Measurements from ENCODE around the gene ISG20.
A peak's percentile ranks its signal among the peaks of the same experiment; 100 is the strongest.
"Not testable (repeated sequence)": the region's sequence is repeated elsewhere in the genome, so short reads cannot be mapped to it uniquely, and the experiment has no call there.

Gene ISG20

GRCh38 chr15:88637436-88637835, 1.4 kb upstream of the ISG20 start:
- DNase-seq (ENCODE audit: low spot score) = no peak

- DNase-seq (ENCODE audit: low spot score) = peak; percentile 36
Observed at GRCh38 chr15:88637841-88638625, 783 bp upstream of the ISG20 start.

- DNase-seq (ENCODE audit: low spot score) = no peak
Observed at GRCh38 chr15:88641959-88642452, 3.2 kb downstream of the ISG20 start.

GRCh38 chr15:88642514-88642913, 3.7 kb downstream of the ISG20 start:
- DNase-seq (ENCODE audit: low spot score) = not testable (repeated sequence)

- DNase-seq (ENCODE audit: low spot score) = peak; percentile 4
Observed at GRCh38 chr15:88644741-88645140, 5.9 kb downstream of the ISG20 start.

GRCh38 chr15:88645171-88646087, 6.6 kb downstream of the ISG20 start:
- peak; percentile 8 for DNase-seq (ENCODE audit: low spot score)

- peak; percentile 3 for DNase-seq (ENCODE audit: low spot score)
Observed at GRCh38 chr15:88646088-88646405, 7.2 kb downstream of the ISG20 start.

GRCh38 chr15:88646951-88647350, 8.1 kb downstream of the ISG20 start:
- DNase-seq (ENCODE audit: low spot score) = peak; percentile 9

GRCh38 chr15:88647351-88648105, 8.7 kb downstream of the ISG20 start:
- peak; percentile 22 for DNase-seq (ENCODE audit: low spot score)

- DNase-seq (ENCODE audit: low spot score) = peak; percentile 30
Observed at GRCh38 chr15:88648357-88649214, 9.8 kb downstream of the ISG20 start.

- peak; percentile 20 for DNase-seq (ENCODE audit: low spot score)
Observed at GRCh38 chr15:88649286-88649733, 10.5 kb downstream of the ISG20 start.

- peak; percentile 9 for DNase-seq (ENCODE audit: low spot score)
Observed at GRCh38 chr15:88649753-88650551, 11.1 kb downstream of the ISG20 start.

- peak; percentile 7 for DNase-seq (ENCODE audit: low spot score)
Observed at GRCh38 chr15:88650556-88650955, 11.7 kb downstream of the ISG20 start.

GRCh38 chr15:88651136-88651732, 12.4 kb downstream of the ISG20 start:
- no peak for DNase-seq (ENCODE audit: low spot score)

GRCh38 chr15:88651971-88652370, 13.2 kb downstream of the ISG20 start:
- peak; percentile 5 for DNase-seq (ENCODE audit: low spot score)

- DNase-seq (ENCODE audit: low spot score) = no peak
Observed at GRCh38 chr15:88652456-88653199, 13.8 kb downstream of the ISG20 start.

GRCh38 chr15:88653200-88654064, 14.6 kb downstream of the ISG20 start:
- DNase-seq (ENCODE audit: low spot score) = no peak

GRCh38 chr15:88654430-88655102, 15.8 kb downstream of the ISG20 start:
- no peak for DNase-seq (ENCODE audit: low spot score)

Data from D341Med (cell line).